ENCODE data around the gene TGM5. TPM values are rescaled to one million over a fixed set of nuclear protein-coding genes. Genes with fewer than 3 reads are reported as not detected.

TGM5 gene
- total and polyA plus RNA-seq, 7 donors, result 0.03 to 0.78 (median 0.06) TPM; not detected in 4

GRCh38 chr15:43253431-43254403 lies 13.0 kb downstream of the TGM5 start:
- intact Hi-C loops (cut with DNase I), result no loop called here
- Histone ChIP-seq H3K36me3 (ENCODE audit: insufficient read depth in 1 of 2, low read depth in 1 of 2) (no peaks in the 10 kb centered on the region), H3K4me3 (no peak overlapping the region), H3K27me3 (ENCODE audit: insufficient read depth in 3 of 3, low read length in 2 of 3) (no peaks in the 10 kb centered on the region), H3K9me3 (no peaks in the 10 kb centered on the region), H3K4me1 (no peaks in the 10 kb centered on the region), H3K27ac (no peak overlapping the region)
- ATAC-seq, result peak; percentile 62 to 90 (median 78)
- TF ChIP-seq CTCF (IDR thresholded peaks at IDR 0.05), result no peak
- whole genome bisulfite sequencing, 3 donors, result 59 to 71% (median 64%) methylated on average over 15 of the region's 15 CpGs
- peak in 1 of 2 donors; percentile 63 for DNase-seq

GRCh38 chr15:43251871-43252250 lies 14.9 kb downstream of the TGM5 start:
- H3K9me3 ChIP-seq, result no peaks in the 10 kb centered on the region
- H3K27ac ChIP-seq, result no peak overlapping the region
- no peak overlapping the region for H3K4me3 ChIP-seq
- no peaks in the 10 kb centered on the region for H3K36me3 ChIP-seq (ENCODE audit: insufficient read depth in 1 of 2, low read depth in 1 of 2)
- intact Hi-C loops (cut with DNase I), result no loop called here
- no peaks in the 10 kb centered on the region for H3K4me1 ChIP-seq
- DNase-seq (no peak), ATAC-seq (no peak)
- no peak for TF ChIP-seq CTCF (IDR thresholded peaks at IDR 0.05)
- no peaks in the 10 kb centered on the region for H3K27me3 ChIP-seq (ENCODE audit: insufficient read depth in 3 of 3, low read length in 2 of 3)
- 56 to 79% (median 79%) methylated on average over 4 of the region's 4 CpGs for WGBS, 3 donors

- no peak for TF ChIP-seq CTCF (IDR thresholded peaks at IDR 0.05)
- intact Hi-C loops (cut with DNase I), result no loop called here
- Histone ChIP-seq H3K4me3 (no peak overlapping the region), H3K4me1 (no peaks in the 10 kb centered on the region), H3K27ac (no peak overlapping the region), H3K36me3 (ENCODE audit: insufficient read depth in 1 of 2, low read depth in 1 of 2) (no peaks in the 10 kb centered on the region), H3K9me3 (no peaks in the 10 kb centered on the region), H3K27me3 (ENCODE audit: insufficient read depth in 3 of 3, low read length in 2 of 3) (no peaks in the 10 kb centered on the region)
- DNase-seq (no peak), ATAC-seq (no peak)
- 86 to 90% (median 90%) methylated on average over 8 of the region's 8 CpGs for WGBS, 3 donors
These were observed 15.4 kb downstream of the TGM5 start for GRCh38 chr15:43251185-43251870.

- no peaks in the 10 kb centered on the region for H3K4me1 ChIP-seq
- intact Hi-C loops (cut with DNase I), result no loop called here
- no peaks in the 10 kb centered on the region for H3K27me3 ChIP-seq (ENCODE audit: insufficient read depth in 3 of 3, low read length in 2 of 3)
- no peaks in the 10 kb centered on the region for H3K36me3 ChIP-seq (ENCODE audit: insufficient read depth in 1 of 2, low read depth in 1 of 2)
- ATAC-seq (no peak), DNase-seq (no peak)
- no peak overlapping the region for H3K4me3 ChIP-seq
- H3K27ac ChIP-seq, result no peak overlapping the region
- H3K9me3 ChIP-seq, result no peaks in the 10 kb centered on the region
- no peak for TF ChIP-seq CTCF (IDR thresholded peaks at IDR 0.05)
- 70 to 79% (median 76%) methylated on average over 2 of the region's 2 CpGs for WGBS, 3 donors
These were observed 15.9 kb downstream of the TGM5 start for GRCh38 chr15:43250785-43251184.
